KBM-7 (cell line): ENCODE data around the gene KRT80.
A peak's percentile ranks its signal among the peaks of the same experiment; 100 is the strongest.

Experiments used
- DNase-seq: peaks from one replicate; pipeline ENCODE4 v3.0.0-alpha.2; 2015
- in situ Hi-C: fragments of 300-500 bp; cut with MboI; formaldehyde crosslinking; loops from 2 replicates; pipeline ENCODE4 v1.14.3; 2020; ENCODE audit warnings: low sequenced_read_pairs, low pct_unique_long_range_greater_than_20kb, mixed read lengths

Gene KRT80

GRCh38 chr12:52167526-52167925 is 24.3 kb downstream of the KRT80 start:
- no peak for DNase-seq
- in situ Hi-C loops, result no loop called here

GRCh38 chr12:52166672-52167071 is 25.1 kb downstream of the KRT80 start:
- in situ Hi-C loops, result no loop called here
- no peak for DNase-seq

GRCh38 chr12:52165096-52165855 is 26.5 kb downstream of the KRT80 start:
- DNase-seq, result no peak
- in situ Hi-C loops, result no loop called here

GRCh38 chr12:52164624-52165023 is 27.2 kb downstream of the KRT80 start:
- in situ Hi-C loops, result no loop called here
- DNase-seq, result no peak

GRCh38 chr12:52162981-52163380 is 28.8 kb downstream of the KRT80 start:
- in situ Hi-C loops, result no loop called here
- DNase-seq, result no peak

- in situ Hi-C loops, result no loop called here
- no peak for DNase-seq
Measured at GRCh38 chr12:52160200-52160599, 31.6 kb downstream of the KRT80 start.

- no peak for DNase-seq
- in situ Hi-C loops, result loop anchor here (10.0 kb wide), 1 partner anchor 717 kb away; no protein-coding TSS in a partner anchor
Measured at GRCh38 chr12:52157566-52158150, 34.2 kb downstream of the KRT80 start.

- peak; percentile 74 for DNase-seq
- in situ Hi-C loops, result loop anchor here (10.0 kb wide), 1 partner anchor 718 kb away; no protein-coding TSS in a partner anchor
Measured at GRCh38 chr12:52156757-52157565, 34.9 kb downstream of the KRT80 start.

GRCh38 chr12:52156311-52156710 is 35.5 kb downstream of the KRT80 start:
- DNase-seq, result no peak
- in situ Hi-C loops, result loop anchor here (10.0 kb wide), 1 partner anchor 718 kb away; no protein-coding TSS in a partner anchor

GRCh38 chr12:52155048-52155868 is 36.6 kb downstream of the KRT80 start:
- DNase-seq, result no peak
- in situ Hi-C loops, result loop anchor here (10.0 kb wide), 1 partner anchor 720 kb away; no protein-coding TSS in a partner anchor

GRCh38 chr12:52152905-52153317 is 38.9 kb downstream of the KRT80 start:
- DNase-seq, result no peak
- in situ Hi-C loops, result loop anchor here (10.0 kb wide), 1 partner anchor 722 kb away; no protein-coding TSS in a partner anchor

GRCh38 chr12:52151837-52152783 is 39.7 kb downstream of the KRT80 start:
- in situ Hi-C loops, result loop anchor here (10.0 kb wide), 1 partner anchor 723 kb away; no protein-coding TSS in a partner anchor
- peak; percentile 69 for DNase-seq

- no peak for DNase-seq
Measured at GRCh38 chr12:52151153-52151836, 40.5 kb downstream of the KRT80 start.

GRCh38 chr12:52149651-52150241 is 42.1 kb downstream of the KRT80 start:
- in situ Hi-C loops, result loop anchor here (10.0 kb wide), 1 partner anchor 725 kb away; no protein-coding TSS in a partner anchor
- DNase-seq, result no peak

More at GRCh38 chr12:52151153-52151836, 40.5 kb downstream of the KRT80 start:
- in situ Hi-C loops, result loop anchor here (10.0 kb wide), 1 partner anchor 724 kb away; no protein-coding TSS in a partner anchor

GRCh38 chr12:52149182-52149641 is 42.6 kb downstream of the KRT80 start:
- no peak for DNase-seq
- in situ Hi-C loops, result no loop called here

GRCh38 chr12:52148464-52149181 is 43.2 kb downstream of the KRT80 start:
- DNase-seq, result no peak
- in situ Hi-C loops, result no loop called here
